HG02571 (cell line): Measurements from ENCODE around the gene MFRP.

Experiments used
- ATAC-seq: cut with Tn5 transposase; IDR thresholded peaks from one replicate; pipeline ENCODE4 v1.9.1; 2021; ENCODE audit warnings: mild to moderate bottlenecking, moderate library complexity; ENCODE audit not compliant: unreplicated experiment

MFRP gene

GRCh38 chr11:119359365-119360214 lies 13.1 kb upstream of the MFRP start:
- ATAC-seq: no peak

- no peak for ATAC-seq
These were observed 10.6 kb upstream of the MFRP start for GRCh38 chr11:119357074-119357473.

DNA sequence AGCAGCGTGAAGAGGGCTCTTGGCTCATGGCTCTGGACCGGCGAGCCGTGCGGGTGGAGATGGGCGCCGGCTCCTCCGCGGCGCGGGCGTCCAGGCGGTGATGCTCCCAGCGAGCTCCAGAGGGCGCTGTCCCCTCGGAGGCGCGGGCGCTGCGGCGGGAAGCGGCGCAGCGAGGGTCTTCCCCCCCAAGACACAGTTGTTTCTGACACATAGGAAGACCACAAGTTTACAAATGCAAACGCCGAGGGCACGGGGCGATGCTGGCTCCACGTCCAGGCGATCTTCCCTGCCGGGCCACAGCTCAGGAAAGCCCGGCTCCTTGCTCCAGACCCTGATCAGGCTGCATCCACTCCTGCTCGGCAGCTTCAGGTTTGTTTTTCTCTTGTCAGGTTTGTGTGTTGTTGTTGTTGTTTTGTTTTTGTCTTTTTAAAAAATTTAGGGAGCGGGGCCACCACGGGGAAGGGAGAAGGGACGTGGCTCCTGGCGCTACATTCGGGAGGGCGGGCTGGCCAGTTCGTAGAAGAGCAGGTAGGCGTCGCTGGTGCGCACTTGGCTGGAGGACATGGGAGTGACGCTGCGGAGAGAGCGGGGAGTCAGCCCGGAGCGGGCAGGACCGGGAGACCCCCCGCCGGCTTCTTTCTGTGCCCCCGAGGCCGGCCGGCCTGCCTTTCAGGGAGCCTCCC lies 10.0 kb upstream of the MFRP start:
- ATAC-seq: peak; percentile 62

DNA sequence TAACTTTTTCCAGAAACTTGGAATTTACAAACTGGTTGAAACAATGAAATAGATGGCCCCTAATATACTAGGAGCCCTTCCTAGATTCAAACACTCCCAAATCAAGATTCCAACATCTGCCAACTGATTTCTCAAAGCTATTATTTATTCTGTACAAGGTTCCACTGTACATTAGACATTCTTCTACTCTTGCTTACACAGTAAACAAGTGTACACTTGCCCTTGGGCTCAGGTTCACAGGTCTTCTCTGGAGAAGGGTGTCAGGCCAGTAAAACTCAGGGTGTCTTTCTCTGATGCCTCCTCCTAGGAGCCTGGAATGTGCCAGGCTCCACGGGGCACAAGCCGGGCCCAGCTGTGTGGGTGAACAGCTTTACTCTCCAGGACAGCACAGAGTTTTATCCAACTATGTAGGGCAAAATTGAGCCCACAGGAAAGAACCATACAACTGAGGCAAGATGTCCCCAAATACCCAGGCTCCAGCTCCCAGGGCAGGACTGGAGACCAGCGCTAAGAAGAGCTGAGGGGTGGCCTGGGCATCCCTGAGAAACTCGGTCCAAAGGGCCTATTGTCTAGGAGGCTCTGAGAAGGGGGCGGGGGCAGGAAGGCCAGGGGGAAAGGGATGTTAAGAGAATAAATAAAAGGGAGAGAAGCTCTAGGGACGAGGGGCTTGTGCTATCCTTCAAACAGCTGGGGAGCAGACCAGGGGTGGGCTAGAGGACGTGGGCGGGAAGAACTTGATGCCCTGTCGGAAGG lies 8.8 kb upstream of the MFRP start:
- ATAC-seq: no peak

DNA sequence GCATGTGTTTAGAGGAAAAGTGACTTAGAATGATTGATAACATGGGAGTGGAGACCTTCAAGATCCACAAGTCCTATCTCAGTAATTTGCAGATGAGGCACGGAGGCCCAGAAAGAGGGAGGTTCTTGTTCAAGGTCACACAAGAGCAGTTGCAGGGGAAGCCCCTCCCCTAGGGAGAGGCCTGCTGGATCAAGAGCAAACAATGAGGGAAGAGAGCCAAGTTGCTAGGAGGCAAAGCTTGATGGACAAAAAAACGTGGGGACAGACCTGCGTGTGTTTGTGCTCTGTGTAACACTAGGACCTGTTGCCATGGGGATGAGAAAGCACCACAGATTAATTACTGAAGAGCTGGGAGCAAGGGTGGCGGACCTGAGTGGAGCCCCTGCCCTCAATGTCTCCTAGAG lies 6.4 kb upstream of the MFRP start:
- no peak for ATAC-seq

DNA sequence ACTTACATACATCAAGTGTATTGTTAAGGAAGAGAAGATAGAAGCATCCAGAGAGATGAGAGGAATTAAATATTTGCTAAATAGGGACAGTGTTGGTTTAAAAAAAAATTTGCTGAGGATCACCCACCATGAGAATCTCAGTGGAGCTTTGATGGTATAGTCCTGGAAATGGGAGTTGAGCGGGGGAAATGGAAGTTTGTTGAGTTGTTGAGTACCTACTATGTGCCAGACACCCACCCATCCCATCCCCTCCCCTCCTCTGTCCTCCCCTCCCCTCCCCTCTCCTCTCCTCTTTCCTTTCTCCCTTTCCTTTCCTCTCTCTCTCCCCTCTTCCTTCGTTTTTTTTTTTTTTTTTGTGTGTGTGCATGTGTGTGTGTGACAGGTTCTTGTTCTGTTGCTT lies 4.7 kb upstream of the MFRP start:
- no peak for ATAC-seq

DNA sequence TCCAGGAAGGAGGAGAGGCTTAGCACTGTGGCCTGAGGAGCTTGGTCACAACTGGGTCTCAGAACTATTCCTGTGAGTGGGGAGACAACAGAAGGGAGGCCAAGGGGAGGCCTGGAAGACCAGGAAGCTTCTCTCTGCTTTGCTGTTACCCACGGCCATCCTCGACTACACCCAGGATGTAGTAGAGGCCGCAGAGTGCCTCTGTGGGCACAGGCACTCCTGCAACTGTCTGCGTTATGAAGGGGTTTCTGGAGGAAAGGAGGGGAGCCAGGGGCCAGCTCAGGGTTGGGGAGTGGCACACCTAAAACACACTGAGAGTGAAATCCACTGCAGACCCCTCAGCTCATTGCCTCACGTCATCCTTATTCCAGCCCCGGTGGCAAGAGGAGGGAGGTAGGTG lies 3.8 kb upstream of the MFRP start:
- no peak for ATAC-seq

DNA sequence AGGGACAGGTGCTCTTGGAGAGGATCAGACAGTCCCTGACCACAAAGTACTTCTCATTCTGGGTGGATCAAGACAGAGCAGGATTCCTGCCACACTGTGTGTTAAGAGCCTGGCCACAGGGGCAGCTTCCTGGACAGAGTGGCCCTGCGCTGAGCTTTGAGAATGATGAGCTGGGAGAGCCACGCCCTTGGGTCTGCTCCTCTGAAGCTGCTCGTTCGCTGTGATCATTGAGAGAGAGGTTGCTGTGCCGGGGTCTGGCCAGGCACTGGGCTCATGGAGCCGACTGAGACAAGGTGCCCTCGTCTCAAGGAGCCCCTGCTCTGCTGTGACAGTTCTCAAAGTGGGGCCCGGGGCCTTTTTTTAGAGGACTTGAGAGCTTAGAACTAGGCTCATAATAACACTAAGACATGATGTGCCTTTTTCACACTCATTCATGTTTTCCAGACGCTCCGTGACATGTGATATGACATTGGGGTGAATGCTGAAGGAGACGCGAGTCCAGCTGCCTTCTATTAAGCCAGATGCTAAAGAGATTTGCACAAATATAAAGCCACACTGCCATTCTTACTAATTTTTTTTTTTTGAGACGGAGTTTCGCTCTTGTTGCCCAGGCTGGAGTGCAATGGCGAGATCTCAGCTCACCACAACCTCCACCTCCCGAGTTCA lies 1.6 kb upstream of the MFRP start:
- ATAC-seq: no peak

DNA sequence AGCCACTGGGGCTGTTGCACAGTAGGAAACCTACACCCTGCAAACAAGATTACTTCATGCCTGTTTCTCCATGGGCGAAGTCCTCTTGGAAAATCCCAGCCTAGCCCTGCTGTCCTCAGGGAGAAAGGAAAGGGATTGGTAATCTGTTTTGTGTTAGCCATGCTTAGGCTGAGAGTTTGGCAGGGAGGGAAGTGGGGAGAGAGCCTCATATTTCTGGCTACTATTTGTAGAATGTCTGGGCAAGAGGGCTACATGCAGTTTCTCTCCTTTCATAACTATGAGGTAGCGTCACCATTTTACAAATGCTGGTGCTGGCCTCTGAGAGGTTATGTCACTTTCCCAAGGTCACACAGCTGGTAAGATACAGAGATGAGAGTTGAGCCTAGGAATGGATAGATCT lies 737 bp upstream of the MFRP start:
- no peak for ATAC-seq

DNA sequence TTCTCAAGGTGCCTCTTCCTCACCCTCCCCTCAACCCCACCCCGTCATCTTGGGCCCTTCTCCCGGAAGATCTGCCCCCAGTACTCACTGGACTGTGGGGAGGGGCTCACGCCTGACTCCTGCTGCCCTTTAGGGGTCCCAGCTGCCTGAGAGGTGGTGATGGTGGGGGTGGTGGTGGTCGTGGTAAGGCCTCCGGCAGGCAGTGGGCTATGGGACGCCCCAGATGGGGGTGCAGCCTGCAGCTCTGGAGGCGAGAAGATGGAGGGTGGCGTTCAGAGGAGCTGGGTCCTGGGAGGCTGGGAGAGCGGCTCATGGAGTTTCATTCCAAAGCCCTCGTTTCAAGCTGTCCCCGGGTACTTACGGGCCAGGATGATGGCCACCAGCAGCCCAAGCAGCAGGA lies 820 bp downstream of the MFRP start:
- no peak for ATAC-seq

DNA sequence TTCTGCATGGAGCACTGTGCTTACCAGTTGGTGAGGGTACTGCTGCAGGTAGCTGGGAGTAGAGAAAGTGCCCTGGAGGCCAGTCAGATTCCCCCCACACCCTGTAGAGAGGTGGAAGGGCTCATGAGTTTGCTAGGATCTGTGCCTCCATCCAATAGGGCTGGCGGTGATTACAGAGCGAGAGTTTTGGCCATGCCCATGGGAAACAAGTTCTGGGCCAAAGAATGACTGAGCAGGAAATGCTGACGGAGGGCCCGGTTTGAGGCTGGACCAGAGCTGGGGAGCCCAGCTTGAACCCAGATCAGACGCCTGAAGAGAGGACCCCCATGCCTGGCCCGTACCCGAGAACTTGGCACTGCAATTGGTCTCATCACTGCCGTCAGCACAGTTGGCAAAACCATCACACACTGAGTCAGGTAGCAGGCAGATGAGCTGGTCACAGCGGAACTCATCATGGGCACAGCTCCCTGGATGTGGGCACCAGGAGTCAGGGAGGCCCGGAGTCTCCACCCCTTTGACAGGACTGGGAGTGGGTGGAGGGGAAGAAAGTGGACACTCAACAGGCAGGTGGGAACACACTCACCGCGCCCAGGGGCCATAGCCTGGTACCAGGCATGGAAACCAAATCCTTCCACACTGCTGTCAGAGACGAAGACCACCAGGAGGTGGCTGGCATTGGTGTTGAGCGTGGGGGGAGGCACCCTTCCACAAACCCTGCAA lies 2.1 kb downstream of the MFRP start:
- ATAC-seq: no peak

GRCh38 chr11:119343726-119344125 lies 2.8 kb downstream of the MFRP start:
- no peak for ATAC-seq

DNA sequence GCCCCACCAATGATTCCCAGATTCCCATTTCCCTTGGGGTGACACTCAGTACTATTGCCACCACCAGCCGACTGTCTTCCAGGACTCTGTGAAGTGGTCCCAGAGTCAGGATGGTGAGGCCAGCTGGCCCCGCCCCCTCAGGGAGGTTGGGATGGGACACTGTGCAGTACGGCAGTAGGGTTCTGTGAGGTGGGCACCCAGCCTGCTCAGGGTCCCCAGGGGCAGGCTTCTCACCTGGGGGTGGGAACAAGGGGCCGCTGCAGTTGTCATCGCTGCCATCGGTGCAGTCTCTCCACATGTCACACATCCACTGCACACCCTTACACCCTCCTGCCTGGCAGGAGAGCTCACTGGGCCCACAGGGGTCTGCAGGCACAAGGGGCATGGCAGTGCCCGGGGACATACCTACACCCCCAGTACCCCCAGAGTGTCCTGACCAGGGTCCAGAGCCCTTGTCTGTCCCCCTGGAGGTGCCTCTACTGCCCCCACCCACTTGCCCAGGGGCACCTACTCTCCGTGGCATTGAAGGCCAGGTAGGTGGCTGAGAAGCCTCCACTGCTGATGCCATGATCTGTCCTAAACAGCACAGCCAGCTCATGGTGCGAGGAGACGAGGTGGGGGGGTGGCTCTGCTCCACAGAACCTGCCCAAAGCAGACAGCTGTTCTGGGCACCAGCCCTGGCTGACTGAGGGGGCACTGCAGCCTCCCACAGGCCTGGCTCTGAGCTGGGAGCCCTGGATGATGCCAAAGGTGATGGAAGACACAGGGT lies 4.0 kb downstream of the MFRP start:
- no peak for ATAC-seq

GRCh38 chr11:119342023-119342300 lies 4.5 kb downstream of the MFRP start:
- no peak for ATAC-seq

GRCh38 chr11:119341222-119342022 lies 5.1 kb downstream of the MFRP start:
- ATAC-seq: no peak

DNA sequence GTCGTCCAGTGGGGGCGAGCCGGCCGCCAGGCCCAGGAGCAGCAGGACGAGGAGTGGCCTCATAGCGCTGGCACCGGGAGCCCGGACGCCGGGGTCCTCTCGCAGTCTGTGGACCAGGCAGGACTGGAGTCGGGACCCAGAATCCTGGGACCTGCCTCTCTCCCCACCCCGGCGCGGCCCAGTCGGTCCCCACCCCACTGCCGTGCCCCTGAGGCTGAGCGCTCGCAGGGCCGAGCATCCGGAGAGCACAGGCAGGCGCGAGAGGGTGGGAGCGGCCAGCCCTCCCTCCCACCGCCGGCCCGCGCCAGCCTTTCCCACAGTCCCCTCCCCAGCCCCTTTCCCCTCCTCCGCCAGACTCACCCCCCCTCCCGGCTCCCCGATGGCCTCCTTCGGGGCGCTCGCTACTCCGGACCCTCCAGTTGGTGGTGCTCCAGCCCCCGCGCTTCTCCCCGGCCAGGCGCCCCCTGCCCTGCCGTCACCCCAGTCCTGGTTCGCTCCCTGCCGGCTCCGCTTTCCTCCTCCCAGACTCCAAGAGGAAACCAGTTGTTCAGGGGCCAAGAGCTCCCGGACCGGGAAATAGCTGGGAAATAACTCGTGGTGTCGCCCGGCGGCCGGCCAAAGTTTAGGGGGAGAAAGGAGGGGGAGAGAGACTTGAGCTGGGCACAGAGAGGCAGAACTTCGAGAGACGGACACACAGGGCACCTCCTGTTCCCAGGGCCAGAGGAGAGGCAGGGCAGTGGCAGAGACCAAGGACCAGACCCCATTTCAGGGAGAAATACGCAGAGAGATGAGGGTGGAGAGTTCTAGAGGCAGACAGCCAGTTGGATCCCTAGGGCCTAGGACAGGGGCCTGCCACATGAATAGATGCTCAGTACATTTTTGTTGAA lies 5.9 kb downstream of the MFRP start, which contains the start of gene C1QTNF5:
TSS of gene C1QTNF5 (minus strand) at position 549 of the 887 bp plus-strand sequence. CDS start at position 63, 486 bp downstream.
- no peak for ATAC-seq

DNA sequence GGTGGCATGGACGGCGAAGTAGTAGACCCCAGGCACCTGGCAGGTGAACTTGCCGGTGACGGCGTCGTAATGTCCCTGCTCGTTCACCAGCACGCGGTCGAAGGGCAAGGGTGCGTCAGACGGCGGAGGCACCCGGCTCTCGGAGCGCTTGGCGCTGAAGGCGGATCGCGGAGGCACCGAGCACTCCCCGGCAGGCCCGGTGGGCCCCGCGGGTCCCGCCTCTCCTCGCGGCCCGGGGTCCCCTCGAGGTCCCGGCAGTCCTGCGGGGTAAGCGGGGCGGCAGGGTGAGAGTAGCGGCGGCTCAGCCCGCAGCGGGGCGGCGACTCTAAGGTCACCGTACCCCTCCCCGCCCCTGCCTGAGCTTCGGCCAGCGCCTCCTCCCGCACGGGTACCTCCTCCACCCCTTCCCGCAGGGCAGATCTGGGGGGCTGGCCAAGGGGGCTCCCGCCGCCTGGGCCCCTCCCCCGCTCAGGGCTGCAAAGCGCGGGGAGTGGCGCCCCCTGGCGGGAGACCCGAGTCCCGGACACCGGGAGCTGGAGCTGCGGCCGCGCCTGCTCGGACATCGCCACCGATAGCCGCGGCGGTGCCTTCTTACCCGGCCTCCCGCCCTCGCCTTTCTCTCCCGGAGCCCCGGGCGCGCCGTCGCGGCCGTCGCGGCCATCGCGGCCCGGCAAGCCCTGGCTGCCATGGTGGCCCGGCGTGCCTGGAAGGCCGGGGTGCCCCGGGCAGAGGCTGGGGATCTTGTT lies 6.7 kb downstream of the MFRP start:
- no peak for ATAC-seq
